A549 treated with dexamethasone at 1 μM for 4 hours (cell line): ENCODE results near the gene SERAC1. TPM values are rescaled to one million over a fixed set of nuclear protein-coding genes. Genes with fewer than 3 reads are reported as not detected.

Experiments used
- total RNA-seq: library from RNA; stranded (reverse); fragments of 200-300 nt; extraction: Qiagen RNA extraction; gene quantifications from 5 replicates; pipeline ENCODE4 v1.2.3, GENCODE V29; 2022

The SERAC1 gene
- total RNA-seq = 3.2 to 3.8 TPM (median 3.5 TPM) in 5 replicates

GRCh38 chr6:158168040-158168289 is at the start of gene SERAC1:
TSS of gene SERAC1 (minus strand) at chr6:158168262. CDS start at chr6:158158363, 9,899 bp downstream.

Other genes starting within 250 kb of the SERAC1 start
- 42.0 to 46.4 TPM (median 44.5 TPM) in 5 replicates for gene SYNJ2, start 186.4 kb downstream of the SERAC1 start, total RNA-seq
- gene GTF2H5, start 88 bp upstream of the SERAC1 start, total RNA-seq = 10.1 to 19.9 TPM (median 17.3 TPM) in 5 replicates
- 4.9 to 10.9 TPM (median 8.3 TPM) in 5 replicates for gene TULP4, start 144.2 kb upstream of the SERAC1 start, total RNA-seq